Keratinocyte (primary cell): ENCODE measurements around the gene BOLA2. TPM values are rescaled to one million over a fixed set of nuclear protein-coding genes. Genes with fewer than 3 reads are reported as not detected.
"Not testable (repeated sequence)": the region's sequence is repeated elsewhere in the genome, so short reads cannot be mapped to it uniquely, and the experiment has no call there.

Experiments
- DNase-seq: peaks from one replicate; pipeline ENCODE4 v3.0.0-alpha.2; 2011; ENCODE audit warnings: low read depth, missing footprints, low spot score
- FAIRE-seq: peaks from 2 replicates; lab custom pipeline; 2011; peaks lifted over from hg19 to GRCh38; lab: Jason Lieb, UNC
- H2AFZ ChIP-seq: 2 replicates; pipeline ENCODE4 v1.6.0; 2012; ENCODE audit warnings: low read length, control low read depth, inconsistent platforms; ENCODE audit not compliant: control insufficient read depth
- H3K27ac ChIP-seq: 2 replicates; pipeline ENCODE4 v1.5.1; 2011; ENCODE audit warnings: low read length; ENCODE audit not compliant: control insufficient read depth, insufficient read depth
- H3K27me3 ChIP-seq: 3 replicates; pipeline ENCODE4 v1.6.0; 2011; ENCODE audit warnings: low read length; ENCODE audit not compliant: control insufficient read depth, insufficient read depth; ENCODE audit errors: extremely low read depth
- H3K36me3 ChIP-seq, 2 experiments: 2 replicates in 1 of 2; 3 replicates in 1 of 2; pipeline ENCODE4 v1.5.1; 2011; ENCODE audit warnings: low read length in 2 of 2, mild to moderate bottlenecking in 1 of 2; ENCODE audit not compliant: control insufficient read depth in 2 of 2, insufficient read depth in 2 of 2; ENCODE audit errors: extremely low read depth in 1 of 2
- H3K4me1 ChIP-seq: 3 replicates; pipeline ENCODE4 v1.5.1; 2011; ENCODE audit warnings: low read length; ENCODE audit not compliant: control insufficient read depth, insufficient read depth; ENCODE audit errors: extremely low read depth
- H3K4me2 ChIP-seq: 3 replicates; pipeline ENCODE4 v1.6.0; 2011; ENCODE audit warnings: low read depth, low read length; ENCODE audit not compliant: control insufficient read depth, insufficient read depth; ENCODE audit errors: extremely low read depth
- H3K4me3 ChIP-seq, 3 experiments: fragments of 200-600 bp in 1 of 3; sonication (generic) in 1 of 3; 2 replicates in 2 of 3; 3 replicates in 1 of 3; pipeline ENCODE4 v1.5.1; 2011 to 2016; ENCODE audit warnings: low read length in 3 of 3, mild to moderate bottlenecking in 3 of 3, control low read depth in 2 of 3, inconsistent platforms in 1 of 3, low read depth in 1 of 3, mixed read lengths in 1 of 3, mixed run types in 1 of 3, moderate library complexity in 1 of 3; ENCODE audit not compliant: control insufficient read depth in 2 of 3, insufficient read depth in 2 of 3; ENCODE audit errors: extremely low read depth in 1 of 3
- H3K79me2 ChIP-seq: 2 replicates; pipeline ENCODE4 v1.6.0; 2012; ENCODE audit warnings: low read length; ENCODE audit not compliant: control insufficient read depth, insufficient read depth
- H3K9ac ChIP-seq: 3 replicates; pipeline ENCODE4 v1.6.0; 2011; ENCODE audit warnings: low read length; ENCODE audit not compliant: control insufficient read depth, insufficient read depth; ENCODE audit errors: extremely low read depth
- H3K9me1 ChIP-seq: 3 replicates; pipeline ENCODE4 v1.6.0; 2011; ENCODE audit warnings: low read length; ENCODE audit not compliant: control insufficient read depth, insufficient read depth; ENCODE audit errors: extremely low read depth
- H3K9me3 ChIP-seq: 2 replicates; pipeline ENCODE4 v1.5.1; 2012; ENCODE audit warnings: low read depth, low read length; ENCODE audit not compliant: control insufficient read depth
- H4K20me1 ChIP-seq: 3 replicates; pipeline ENCODE4 v1.6.0; 2011; ENCODE audit warnings: low read length; ENCODE audit not compliant: control insufficient read depth, insufficient read depth; ENCODE audit errors: extremely low read depth
- dilution Hi-C: fragments of 300-500 bp; cut with MboI; formaldehyde crosslinking; loops from one replicate; pipeline ENCODE4 v1.7.0; 2020; ENCODE audit warnings: low sequenced_read_pairs; ENCODE audit not compliant: extremely low pct_ligation_motif_present
- polyA plus RNA-seq, 5 experiments: library from polyadenylated mRNA; depleted of rRNA in 3 of 5; stranded (reverse) in 3 of 5; stranded (forward) in 1 of 5; unstranded in 1 of 5; fragments of >200 nt; gene quantifications; 1 replicate in 1 of 5; 2 replicates in 3 of 5; 3 replicates in 1 of 5; pipeline versions ENCODE4 v1.2.1 to v1.2.3, GENCODE V29; 2011 to 2012; ENCODE audit warnings: missing spikeins in 2 of 5, low read depth in 1 of 5, low replicate concordance in 1 of 5
- small RNA-seq, 3 experiments: library from RNA; depleted of rRNA; stranded (forward); fragments of <200 nt; gene quantifications; one replicate each; pipeline ENCODE3, GENCODE V24; 2012; ENCODE audit warnings: low read depth in 3 of 3, low replicate concordance in 1 of 3; ENCODE audit not compliant: insufficient read length in 3 of 3

Gene BOLA2
- polyA plus RNA-seq, 1 donor (not counting 4 experiments of a cell fraction or from before 2014, with no cell fraction given) = 15.7 TPM

- H3K9me1 ChIP-seq, H3K79me2 ChIP-seq, H3K4me2 ChIP-seq, dilution Hi-C loops, H3K27me3 ChIP-seq, H3K9ac ChIP-seq, H3K9me3 ChIP-seq, H3K36me3 ChIP-seq, H3K4me3 ChIP-seq, H2AFZ ChIP-seq, FAIRE-seq, H4K20me1 ChIP-seq, H3K4me1 ChIP-seq: not testable (repeated sequence)
- H3K27ac ChIP-seq = peak overlapping the region; percentile 34
- DNase-seq = peak; percentile 38
These were observed 48.9 kb downstream of the BOLA2 start for GRCh38 chr16:29405249-29405648.

Small RNA genes lying within 50 kb of the gene (small RNA-seq; reads per million reads assigned to genes)
- 0 reads per million in 3 experiments for gene AC133555.2

Other genes starting within 250 kb of the BOLA2 start
- 0.35 to 0.67 TPM (median 0.56 TPM) in 3 replicates for gene NPIPB11, start 47.6 kb downstream of the BOLA2 start, polyA plus RNA-seq
- 7.4 to 9.3 TPM (median 8.0 TPM) in 3 replicates for gene SLX1B, start 182 bp upstream of the BOLA2 start, polyA plus RNA-seq
- 0.89 to 1.7 TPM (median 1.2 TPM) in 3 replicates for gene SULT1A4, start 5.6 kb upstream of the BOLA2 start, polyA plus RNA-seq
- 9.0 to 18.6 TPM (median 11.1 TPM) in 3 replicates for gene NPIPB12, start 52.1 kb upstream of the BOLA2 start, polyA plus RNA-seq
- 0.01 to 0.07 TPM in 2 of 3 replicates, not detected in the other for gene SPN, start 208.9 kb upstream of the BOLA2 start, polyA plus RNA-seq
- 8.8 to 21.3 TPM (median 8.9 TPM) in 3 replicates for gene QPRT, start 224.8 kb upstream of the BOLA2 start, polyA plus RNA-seq